H1 (cell line): ENCODE data around the gene EDN1. TPM values are rescaled to one million over a fixed set of nuclear protein-coding genes. Genes with fewer than 3 reads are reported as not detected.

Experiments
- CTCF ChIA-PET: fragments of 300-600 bp; sonication (Branson Sonifier 250); formaldehyde crosslinking; loops from one replicate; lab custom pipeline; 2021; ENCODE audit not compliant: partially characterized antibody; lab: Charles Lee
- POLR2A ChIA-PET: fragments of 300-600 bp; sonication (Branson Sonifier 250); formaldehyde crosslinking; loops from one replicate; lab custom pipeline; 2021; ENCODE audit warnings: inconsistent platforms; ENCODE audit not compliant: partially characterized antibody; lab: Charles Lee
- DNase-seq, 2 experiments: peaks; one replicate each; pipeline versions ENCODE4 v3.0.0 to v3.0.0-alpha.2; 2010 to 2022; ENCODE audit warnings: low spot score in 2 of 2, low read depth in 1 of 2, mixed read lengths in 1 of 2
- FAIRE-seq: peaks from 2 replicates; lab custom pipeline; 2011; peaks lifted over from hg19 to GRCh38; lab: Jason Lieb, UNC
- H2AFZ ChIP-seq: 2 replicates; pipeline ENCODE4 v1.8.1; 2012; ENCODE audit warnings: low read length, inconsistent platforms
- H2AK5ac ChIP-seq: 2 replicates; pipeline ENCODE4 v1.6.1; 2013; ENCODE audit warnings: low read depth, low read length
- H2BK120ac ChIP-seq: replicated peaks from 2 replicates; pipeline ENCODE3; 2013; ENCODE audit warnings: low read depth, low read length, inconsistent platforms
- H2BK12ac ChIP-seq: 2 replicates; pipeline ENCODE4 v1.6.1; 2013; ENCODE audit warnings: low read depth, low read length
- H2BK15ac ChIP-seq: 2 replicates; pipeline ENCODE4 v1.6.1; 2013; ENCODE audit warnings: low read length
- H2BK20ac ChIP-seq: 2 replicates; pipeline ENCODE4 v1.6.1; 2013; ENCODE audit warnings: low read length
- H2BK5ac ChIP-seq: 2 replicates; pipeline ENCODE4 v1.6.1; 2013; ENCODE audit warnings: low read depth, low read length
- H3K14ac ChIP-seq: 2 replicates; pipeline ENCODE4 v1.6.1; 2013; ENCODE audit warnings: inconsistent platforms; ENCODE audit not compliant: insufficient read length
- H3K18ac ChIP-seq: 2 replicates; pipeline ENCODE4 v1.6.1; 2013; ENCODE audit warnings: low read length; ENCODE audit errors: extremely low read depth
- H3K23ac ChIP-seq: 2 replicates; pipeline ENCODE4 v1.6.1; 2013; ENCODE audit warnings: inconsistent platforms; ENCODE audit not compliant: insufficient read length
- H3K23me2 ChIP-seq: 2 replicates; pipeline ENCODE4 v1.6.1; 2013; ENCODE audit warnings: low read depth, low read length
- H3K27ac ChIP-seq: 2 replicates; pipeline ENCODE4 v1.6.1; 2011; ENCODE audit warnings: low read depth, low read length, inconsistent platforms
- H3K27me3 ChIP-seq, 4 experiments: replicated peaks in 1 of 4; 1 replicate in 1 of 4; 2 replicates in 3 of 4; pipeline versions ENCODE4 v1.6.1 to v1.8.1; 2011 to 2013; ENCODE audit warnings: low read length in 3 of 4, mild to moderate bottlenecking in 3 of 4, inconsistent platforms in 2 of 4, mixed read lengths in 2 of 4, moderate library complexity in 1 of 4; ENCODE audit not compliant: control insufficient read depth in 3 of 4, insufficient read depth in 3 of 4; ENCODE audit errors: extremely low read depth in 1 of 4
- H3K36me3 ChIP-seq, 4 experiments: 2 replicates each; pipeline versions ENCODE4 v1.6.1 to v1.8.1; 2011 to 2013; ENCODE audit warnings: mild to moderate bottlenecking in 4 of 4, low read length in 3 of 4, moderate library complexity in 2 of 4, control low read depth in 1 of 4, inconsistent platforms in 1 of 4; ENCODE audit not compliant: insufficient read depth in 4 of 4, control insufficient read depth in 2 of 4
- H3K4ac ChIP-seq: replicated peaks from 2 replicates; pipeline ENCODE3; 2013; ENCODE audit warnings: low read length, low read depth, mixed read lengths, inconsistent platforms; ENCODE audit not compliant: insufficient read length
- H3K4me1 ChIP-seq, 4 experiments: replicated peaks in 1 of 4; 1 replicate in 1 of 4; 2 replicates in 3 of 4; pipeline versions ENCODE4 v1.6.1 to v1.8.1; 2011 to 2013; ENCODE audit warnings: low read length in 3 of 4, inconsistent platforms in 2 of 4, mixed read lengths in 1 of 4; ENCODE audit not compliant: insufficient read depth in 4 of 4, control insufficient read depth in 3 of 4
- H3K4me2 ChIP-seq, 2 experiments: 2 replicates each; pipeline versions ENCODE4 v1.6.1 to v1.8.1; 2011 to 2013; ENCODE audit warnings: low read depth in 2 of 2, low read length in 2 of 2, control low read depth in 1 of 2, inconsistent platforms in 1 of 2, mild to moderate bottlenecking in 1 of 2; ENCODE audit not compliant: insufficient read depth in 1 of 2
- H3K4me3 ChIP-seq, 4 experiments: fragments of 200-600, 300-600 bp in 1 of 4; sonication (generic), shearing (Covaris generic), sonication (Bioruptor Twin) in 1 of 4; 2 replicates each; pipeline versions ENCODE4 v1.5.1 to v1.8.1; 2011 to 2016; ENCODE audit warnings: low read length in 4 of 4, low read depth in 3 of 4, control low read depth in 2 of 4, inconsistent platforms in 2 of 4, mild to moderate bottlenecking in 2 of 4, mixed read lengths in 1 of 4, moderate library complexity in 1 of 4; ENCODE audit not compliant: insufficient read depth in 2 of 4; ENCODE audit errors: extremely low read depth in 1 of 4
- H3K56ac ChIP-seq: replicated peaks from 2 replicates; pipeline ENCODE3; 2013; ENCODE audit warnings: low read depth, mild to moderate bottlenecking, mixed read lengths, low read length, inconsistent platforms; ENCODE audit not compliant: insufficient read length
- H3K79me1 ChIP-seq: 2 replicates; pipeline ENCODE4 v1.6.1; 2013; ENCODE audit warnings: low read depth, low read length, control low read depth
- H3K79me2 ChIP-seq, 2 experiments: 2 replicates each; pipeline versions ENCODE4 v1.6.1 to v1.8.1; 2012 to 2013; ENCODE audit warnings: low read length in 2 of 2, mild to moderate bottlenecking in 2 of 2, inconsistent platforms in 1 of 2; ENCODE audit not compliant: insufficient read depth in 2 of 2, control insufficient read depth in 1 of 2
- H3K9ac ChIP-seq, 4 experiments: replicated peaks in 1 of 4; 1 replicate in 1 of 4; 2 replicates in 3 of 4; pipeline versions ENCODE4 v1.6.1 to v1.8.1; 2011 to 2013; ENCODE audit warnings: low read depth in 3 of 4, low read length in 3 of 4, control low read depth in 2 of 4, mild to moderate bottlenecking in 2 of 4, moderate library complexity in 2 of 4, inconsistent platforms in 1 of 4; ENCODE audit errors: extremely low read depth in 1 of 4
- H3K9me3 ChIP-seq, 2 experiments: 2 replicates each; pipeline versions ENCODE4 v1.6.1 to v1.8.1; 2012 to 2013; ENCODE audit warnings: mild to moderate bottlenecking in 2 of 2, moderate library complexity in 2 of 2, control low read depth in 1 of 2, inconsistent platforms in 1 of 2, low read depth in 1 of 2, low read length in 1 of 2, mixed read lengths in 1 of 2; ENCODE audit not compliant: insufficient read depth in 2 of 2
- H4K20me1 ChIP-seq, 2 experiments: replicated peaks in 1 of 2; 2 replicates each; pipeline versions ENCODE3 to v1.8.1; 2011 to 2013; ENCODE audit warnings: inconsistent platforms in 2 of 2, low read length in 2 of 2, mild to moderate bottlenecking in 1 of 2; ENCODE audit not compliant: insufficient read depth in 2 of 2, control insufficient read depth in 1 of 2
- H4K5ac ChIP-seq: 2 replicates; pipeline ENCODE4 v1.6.1; 2013; ENCODE audit warnings: low read length, low read depth, mixed read lengths, inconsistent platforms; ENCODE audit not compliant: insufficient read length
- H4K8ac ChIP-seq: 2 replicates; pipeline ENCODE4 v1.8.0; 2013; ENCODE audit warnings: mild to moderate bottlenecking, moderate library complexity, low read length, inconsistent platforms; ENCODE audit not compliant: insufficient read depth; ENCODE audit errors: extremely low read depth
- H4K91ac ChIP-seq: replicated peaks from 2 replicates; pipeline ENCODE3; 2013; ENCODE audit warnings: low read length, mixed read lengths, inconsistent platforms; ENCODE audit not compliant: insufficient read length
- EP300 ChIP-seq, 2 experiments: IDR thresholded peaks; 1 replicate in 1 of 2; 2 replicates in 1 of 2; pipeline ENCODE4 v1.6.1; 2011 to 2012; ENCODE audit warnings: low read depth in 2 of 2, low read length in 2 of 2, mild to moderate bottlenecking in 2 of 2, borderline replicate concordance in 1 of 2, inconsistent platforms in 1 of 2, moderate library complexity in 1 of 2
- FOSL1 ChIP-seq: IDR thresholded peaks from 2 replicates; pipeline ENCODE4 v1.6.1; 2011; ENCODE audit warnings: mild to moderate bottlenecking, low read depth, low read length, moderate library complexity; ENCODE audit not compliant: insufficient read depth
- GTF2F1 ChIP-seq: IDR thresholded peaks from 2 replicates; pipeline ENCODE4 v1.6.1; 2012; ENCODE audit warnings: low read depth, low read length, improper control_type of control experiment, borderline replicate concordance
- RAD21 ChIP-seq, 2 experiments: IDR thresholded peaks in 1 of 2; conservative IDR thresholded peaks in 1 of 2; 2 replicates each; pipeline ENCODE4 v1.6.1; 2011; ENCODE audit warnings: low read depth in 2 of 2, low read length in 2 of 2, improper control_type of control experiment in 1 of 2, inconsistent platforms in 1 of 2, mild to moderate bottlenecking in 1 of 2, moderate library complexity in 1 of 2
- TEAD4 ChIP-seq: IDR thresholded peaks from 2 replicates; pipeline ENCODE4 v1.6.1; 2012; ENCODE audit warnings: low read depth, low read length, inconsistent platforms, mixed read lengths
- WGBS, 2 experiments: shearing (Covaris generic) in 1 of 2; methylation state at CpG; one replicate each; pipeline versions ENCODE4 v1.1.6 to v1.1.7; 2013 to 2015; ENCODE audit warnings: low lambda C conversion rate in 2 of 2, mixed read lengths in 2 of 2, inconsistent platforms in 1 of 2, low coverage in 1 of 2, missing lambda C conversion rate in 1 of 2; ENCODE audit not compliant: insufficient replicate concordance in 2 of 2, insufficient coverage in 1 of 2, insufficient read length in 1 of 2; ENCODE audit errors: extremely low coverage in 1 of 2, missing lambda C conversion rate in 1 of 2; 5-methylcytosine and 5-hydroxymethylcytosine counted together
- polyA plus RNA-seq, 7 experiments: library from polyadenylated mRNA; depleted of rRNA in 3 of 7; stranded (reverse) in 5 of 7; unstranded in 2 of 7; fragments of >200 nt in 5 of 7; fragments of 200-250 nt in 2 of 7; gene quantifications; 1 replicate in 5 of 7; 2 replicates in 1 of 7; 4 replicates in 1 of 7; pipeline versions ENCODE4 v1.2.1 to v1.2.3, GENCODE V29; 2011 to 2013; ENCODE audit warnings: missing spikeins in 2 of 7, mixed read lengths in 2 of 7
- total RNA-seq: library from RNA; stranded (reverse); fragmentation: NEBNext Ultra II Directional; extraction: Animal tissue kit (Norgen Biotek cat#: 25700); gene quantifications from 2 replicates; pipeline ENCODE4 v1.2.1, GENCODE V29; 2021
- TF ChIP-seq, protein P1 (sequence below), 3 experiments: IDR thresholded peaks; 1 replicate in 2 of 3; 2 replicates in 1 of 3; pipeline versions ENCODE4 v1.5.1 to v1.6.1; 2011; ENCODE audit warnings: low read length in 3 of 3, mild to moderate bottlenecking in 3 of 3, inconsistent platforms in 2 of 3, low read depth in 1 of 3, moderate library complexity in 1 of 3; ENCODE audit not compliant: insufficient read depth in 1 of 3; ENCODE audit errors: control extremely low read depth in 1 of 3

EDN1 gene
- total and polyA plus RNA-seq, 2 of the 8 experiments (the other 6 are each of a cell fraction or from before 2014, with no cell fraction given), result 0.23 to 1.1 TPM

DNA sequence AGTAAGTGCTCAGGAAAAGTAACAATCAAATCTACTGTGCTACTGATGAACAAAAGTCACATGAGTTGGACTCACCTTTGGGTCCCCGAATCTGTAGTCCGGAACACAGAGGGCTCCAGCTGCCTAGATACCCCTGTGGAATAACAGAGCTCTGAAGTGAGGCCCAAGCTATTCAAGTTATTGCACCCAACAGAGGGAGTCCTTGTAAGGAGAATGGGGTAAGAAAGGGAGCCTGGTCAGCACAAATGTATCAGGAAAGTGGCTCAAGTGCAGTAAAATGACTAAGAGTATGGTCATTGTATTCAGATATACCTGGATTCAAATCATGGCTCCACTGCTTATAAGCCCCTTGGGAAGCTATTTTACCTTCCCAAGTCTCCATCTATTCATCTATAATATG lies 20.9 kb downstream of the EDN1 start:
- Histone ChIP-seq H4K8ac (no peak overlapping the region), H3K79me2 (no peaks in the 10 kb centered on the region), H3K4me1 (no peaks in the 10 kb centered on the region), H4K20me1 (no peaks in the 10 kb centered on the region), H2BK20ac (no peak overlapping the region), H3K4ac (no peak overlapping the region), H3K4me2 (no peak overlapping the region), H3K27ac (no peak overlapping the region), H4K91ac (no peak overlapping the region), H3K23me2 (no peaks in the 10 kb centered on the region), H3K9me3 (no peaks in the 10 kb centered on the region), H4K5ac (no peak overlapping the region), H2BK15ac (no peak overlapping the region), H2BK120ac (no peak overlapping the region), H3K27me3 (no peaks in the 10 kb centered on the region), H3K23ac (no peak overlapping the region), H3K18ac (no peak overlapping the region), H2BK5ac (no peak overlapping the region), H2BK12ac (no peak overlapping the region), H3K9ac (no peak overlapping the region), H3K36me3 (no peaks in the 10 kb centered on the region), H3K4me3 (no peak overlapping the region), H2AFZ (no peak overlapping the region), H2AK5ac (no peak overlapping the region), H3K14ac (no peak overlapping the region), H3K79me1 (no peaks in the 10 kb centered on the region), H3K56ac (no peak overlapping the region)
- TF ChIP-seq, protein P1, sequence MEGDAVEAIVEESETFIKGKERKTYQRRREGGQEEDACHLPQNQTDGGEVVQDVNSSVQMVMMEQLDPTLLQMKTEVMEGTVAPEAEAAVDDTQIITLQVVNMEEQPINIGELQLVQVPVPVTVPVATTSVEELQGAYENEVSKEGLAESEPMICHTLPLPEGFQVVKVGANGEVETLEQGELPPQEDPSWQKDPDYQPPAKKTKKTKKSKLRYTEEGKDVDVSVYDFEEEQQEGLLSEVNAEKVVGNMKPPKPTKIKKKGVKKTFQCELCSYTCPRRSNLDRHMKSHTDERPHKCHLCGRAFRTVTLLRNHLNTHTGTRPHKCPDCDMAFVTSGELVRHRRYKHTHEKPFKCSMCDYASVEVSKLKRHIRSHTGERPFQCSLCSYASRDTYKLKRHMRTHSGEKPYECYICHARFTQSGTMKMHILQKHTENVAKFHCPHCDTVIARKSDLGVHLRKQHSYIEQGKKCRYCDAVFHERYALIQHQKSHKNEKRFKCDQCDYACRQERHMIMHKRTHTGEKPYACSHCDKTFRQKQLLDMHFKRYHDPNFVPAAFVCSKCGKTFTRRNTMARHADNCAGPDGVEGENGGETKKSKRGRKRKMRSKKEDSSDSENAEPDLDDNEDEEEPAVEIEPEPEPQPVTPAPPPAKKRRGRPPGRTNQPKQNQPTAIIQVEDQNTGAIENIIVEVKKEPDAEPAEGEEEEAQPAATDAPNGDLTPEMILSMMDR (IDR thresholded peaks at IDR 0.05; ENCODE audit: control extremely low read depth in 1 of 3, insufficient read depth in 1 of 3, low read depth in 1 of 3, low read length in 3 of 3), result peak in 2 of 3 experiments; percentile 3 to 5; a peak in 1 of 4 replicates
- TF ChIP-seq EP300 (IDR thresholded peaks at IDR 0.05; ENCODE audit: borderline replicate concordance in 1 of 2, low read depth in 2 of 2, low read length in 2 of 2), result no peak
- peak; percentile 24 to 44; a peak in 1 of 4 replicates for TF ChIP-seq RAD21 (IDR thresholded peaks at IDR 0.05 in 1 of 2, conservative IDR thresholded peaks at IDR 0.05 in 1 of 2; ENCODE audit: low read depth in 2 of 2, low read length in 2 of 2)
- no peak for TF ChIP-seq GTF2F1
- no peak for TF ChIP-seq FOSL1
- TF ChIP-seq TEAD4, result no peak
- ChIA-PET CTCF (interaction anchor here (0.9 to 3.5 kb wide), 9 partner anchors 11 to 292 kb away, joined by 3 to 13 read pairs (median 6); partner anchors contain the start of gene EDN1), POLR2A (no interaction called here)
- 86% methylated on average over 2 of the region's 2 CpGs; no CpG with 5 or more reads in 1 of the 2 experiments for WGBS, 2 experiments
- DNase-seq (peak in 1 of 2 experiments; percentile 27), FAIRE-seq (no peak)
